HG02678 (cell line): Measurements from ENCODE around the gene EFNB3.

Experiments
- ATAC-seq: cut with Tn5 transposase; IDR thresholded peaks from one replicate; pipeline ENCODE4 v1.9.1; 2021; ENCODE audit warnings: mild to moderate bottlenecking, moderate library complexity; ENCODE audit not compliant: unreplicated experiment

EFNB3 gene

DNA sequence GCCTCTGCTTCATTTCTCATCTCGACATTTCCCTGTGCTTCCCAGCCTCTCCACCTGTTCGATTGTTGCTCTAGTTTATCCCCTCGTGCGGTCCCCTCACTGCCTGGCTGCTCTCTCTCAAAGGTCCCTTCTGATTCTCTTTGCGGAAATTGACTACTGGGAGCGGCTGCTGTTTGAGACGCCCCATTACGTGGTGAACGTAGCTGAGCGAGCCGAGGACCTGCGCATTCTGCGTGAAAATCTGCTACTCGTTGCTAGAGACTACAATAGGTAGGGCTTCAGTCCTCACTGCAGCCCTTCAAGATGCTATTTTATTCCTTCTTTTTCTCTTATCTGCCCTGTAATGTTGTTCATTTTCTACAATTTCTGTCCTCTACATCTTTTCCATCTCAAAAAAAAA is 52.0 kb downstream of the EFNB3 start:
- ATAC-seq = no peak
